Measurements from ENCODE around the gene CTNNA2. TPM values are rescaled to one million over a fixed set of nuclear protein-coding genes. Genes with fewer than 3 reads are reported as not detected.

The CTNNA2 gene
- total RNA-seq, 4 donors from 2014 or later: 0.40 to 1.7 (median 1.5) TPM; not detected in 1

DNA sequence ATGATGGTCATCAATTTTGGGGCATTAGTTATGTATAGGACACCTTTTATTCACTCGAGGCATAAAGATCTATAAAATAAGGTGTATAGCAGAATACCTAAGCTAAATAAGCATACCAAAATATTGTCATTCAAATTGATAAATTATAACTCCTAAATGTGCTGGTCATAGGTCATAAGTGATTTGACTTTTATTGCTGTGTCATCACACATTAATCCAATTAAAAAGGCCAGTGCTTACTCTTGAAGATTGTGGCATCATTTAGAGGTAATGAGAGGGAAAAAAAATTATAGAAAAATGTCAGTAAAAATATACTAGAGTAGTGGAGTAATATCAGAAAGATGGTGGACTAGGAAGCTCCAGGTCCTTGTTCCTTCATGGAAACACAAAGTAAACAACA lies 1138.6 kb downstream of the CTNNA2 start:
- Histone ChIP-seq H3K4me3 (no peak overlapping the region), H3K4me1 (no peaks in the 10 kb centered on the region), H3K27ac (no peak overlapping the region), H3K9me3 (peaks cover 3 to 15% of the 10 kb centered on the region in 2 donors), H3K36me3 (no peaks in the 10 kb centered on the region), H3K27me3 (no peaks in the 10 kb centered on the region)
- intact Hi-C loops (cut with DNase I; ENCODE audit: low total_unique reads): no loop called here
- TF ChIP-seq, protein P1, sequence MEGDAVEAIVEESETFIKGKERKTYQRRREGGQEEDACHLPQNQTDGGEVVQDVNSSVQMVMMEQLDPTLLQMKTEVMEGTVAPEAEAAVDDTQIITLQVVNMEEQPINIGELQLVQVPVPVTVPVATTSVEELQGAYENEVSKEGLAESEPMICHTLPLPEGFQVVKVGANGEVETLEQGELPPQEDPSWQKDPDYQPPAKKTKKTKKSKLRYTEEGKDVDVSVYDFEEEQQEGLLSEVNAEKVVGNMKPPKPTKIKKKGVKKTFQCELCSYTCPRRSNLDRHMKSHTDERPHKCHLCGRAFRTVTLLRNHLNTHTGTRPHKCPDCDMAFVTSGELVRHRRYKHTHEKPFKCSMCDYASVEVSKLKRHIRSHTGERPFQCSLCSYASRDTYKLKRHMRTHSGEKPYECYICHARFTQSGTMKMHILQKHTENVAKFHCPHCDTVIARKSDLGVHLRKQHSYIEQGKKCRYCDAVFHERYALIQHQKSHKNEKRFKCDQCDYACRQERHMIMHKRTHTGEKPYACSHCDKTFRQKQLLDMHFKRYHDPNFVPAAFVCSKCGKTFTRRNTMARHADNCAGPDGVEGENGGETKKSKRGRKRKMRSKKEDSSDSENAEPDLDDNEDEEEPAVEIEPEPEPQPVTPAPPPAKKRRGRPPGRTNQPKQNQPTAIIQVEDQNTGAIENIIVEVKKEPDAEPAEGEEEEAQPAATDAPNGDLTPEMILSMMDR (IDR thresholded peaks at IDR 0.05): no peak
- TF ChIP-seq POLR2AphosphoS5 (IDR thresholded peaks at IDR 0.05) (no peak), EP300 (IDR thresholded peaks at IDR 0.05; ENCODE audit: low read depth) (no peak), POLR2A (IDR thresholded peaks at IDR 0.05) (no peak)
- in situ Hi-C loops (cut with MboI; ENCODE audit: low pct_ligation_motif_present in 1 of 4, low pct_unique_long_range_greater_than_20kb in 1 of 4, low sequenced_read_pairs in 3 of 4): no loop called here
- no peak for DNase-seq
- WGBS, 2 donors (ENCODE audit: low coverage in 1 of 2): 75 to 80% methylated on average over 1 of the region's 1 CpG

- intact Hi-C loops (cut with DNase I; ENCODE audit: low total_unique reads): no loop called here
- no peak overlapping the region for H3K27ac ChIP-seq
- TF ChIP-seq EP300 (IDR thresholded peaks at IDR 0.05; ENCODE audit: low read depth): no peak
- no peak for TF ChIP-seq POLR2AphosphoS5 (IDR thresholded peaks at IDR 0.05)
- TF ChIP-seq, protein P1 (IDR thresholded peaks at IDR 0.05): no peak
- TF ChIP-seq POLR2A (IDR thresholded peaks at IDR 0.05): no peak
- no peaks in the 10 kb centered on the region for H3K4me1 ChIP-seq
- H3K27me3 ChIP-seq: no peaks in the 10 kb centered on the region
- no peak overlapping the region for H3K4me3 ChIP-seq
- H3K9me3 ChIP-seq: peaks cover 3 to 15% of the 10 kb centered on the region in 2 donors
- no peak for DNase-seq
- no peaks in the 10 kb centered on the region for H3K36me3 ChIP-seq
- in situ Hi-C loops (cut with MboI; ENCODE audit: low pct_ligation_motif_present in 1 of 4, low pct_unique_long_range_greater_than_20kb in 1 of 4, low sequenced_read_pairs in 3 of 4): no loop called here
- 80 to 95% methylated on average over 1 of the region's 1 CpG for WGBS, 2 donors (ENCODE audit: low coverage in 1 of 2)
Measured at GRCh38 chr2:80655265-80655664, 1142.4 kb downstream of the CTNNA2 start.

DNA sequence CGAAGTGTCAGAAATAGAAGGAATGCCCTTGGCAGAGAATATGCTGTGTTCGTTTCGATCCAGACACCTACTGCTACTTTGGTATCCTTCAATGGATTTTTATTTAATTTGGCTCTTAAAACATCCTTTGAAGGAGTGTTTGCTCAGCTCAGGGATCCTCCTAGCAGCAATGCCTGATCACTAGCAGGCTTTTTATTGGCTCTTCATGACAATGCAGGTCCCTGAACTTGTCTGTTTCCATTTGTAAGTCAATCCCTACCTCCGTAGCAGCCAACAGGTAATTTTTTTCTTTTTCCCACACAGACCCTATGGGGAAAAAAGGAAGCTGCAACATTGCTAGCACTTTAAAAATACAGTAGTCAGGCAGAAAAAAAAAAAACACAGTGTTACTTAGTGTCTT lies 1157.9 kb downstream of the CTNNA2 start:
- TF ChIP-seq EP300 (IDR thresholded peaks at IDR 0.05; ENCODE audit: low read depth) (no peak), POLR2A (IDR thresholded peaks at IDR 0.05) (no peak), POLR2AphosphoS5 (IDR thresholded peaks at IDR 0.05) (no peak)
- TF ChIP-seq, protein P1 (IDR thresholded peaks at IDR 0.05): no peak
- Histone ChIP-seq H3K9me3 (no peaks in the 10 kb centered on the region), H3K27ac (no peak overlapping the region), H3K4me1 (no peaks in the 10 kb centered on the region), H3K4me3 (no peak overlapping the region), H3K36me3 (no peaks in the 10 kb centered on the region), H3K27me3 (no peaks in the 10 kb centered on the region)
- 22 to 47% methylated on average over 4 of the region's 4 CpGs for WGBS, 2 donors (ENCODE audit: low coverage in 1 of 2)
- intact Hi-C loops (cut with DNase I; ENCODE audit: low total_unique reads) (no loop called here), in situ Hi-C loops (cut with MboI; ENCODE audit: low pct_ligation_motif_present in 1 of 4, low pct_unique_long_range_greater_than_20kb in 1 of 4, low sequenced_read_pairs in 3 of 4) (no loop called here)
- no peak for DNase-seq

DNA sequence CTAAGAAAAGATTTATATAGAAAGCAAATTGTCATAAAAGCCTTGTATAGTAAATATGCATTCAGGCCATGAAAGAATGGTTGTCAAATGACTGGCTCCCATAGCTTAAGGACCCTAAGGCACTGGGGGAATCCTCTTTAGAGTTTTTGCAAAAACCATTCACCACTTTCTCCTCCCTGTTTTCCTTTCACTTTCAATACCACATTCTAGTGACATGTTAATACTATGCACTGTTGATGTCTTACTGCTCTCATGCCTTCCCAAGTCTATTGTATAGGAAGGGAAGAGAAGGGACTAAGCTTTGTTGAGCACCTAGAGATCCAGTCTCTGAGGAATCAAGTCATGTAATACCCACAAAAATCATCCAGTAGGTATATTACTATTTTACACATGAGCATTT lies 1174.7 kb downstream of the CTNNA2 start:
- Histone ChIP-seq H3K9me3 (no peaks in the 10 kb centered on the region), H3K27ac (no peak overlapping the region), H3K27me3 (no peaks in the 10 kb centered on the region), H3K4me3 (no peak overlapping the region), H3K4me1 (no peaks in the 10 kb centered on the region), H3K36me3 (no peaks in the 10 kb centered on the region)
- intact Hi-C loops (cut with DNase I; ENCODE audit: low total_unique reads) (no loop called here), in situ Hi-C loops (cut with MboI; ENCODE audit: low pct_ligation_motif_present in 1 of 4, low pct_unique_long_range_greater_than_20kb in 1 of 4, low sequenced_read_pairs in 3 of 4) (no loop called here)
- no peak for TF ChIP-seq EP300 (IDR thresholded peaks at IDR 0.05; ENCODE audit: low read depth)
- TF ChIP-seq, protein P1 (IDR thresholded peaks at IDR 0.05): no peak
- TF ChIP-seq POLR2A (IDR thresholded peaks at IDR 0.05): no peak
- no peak for TF ChIP-seq POLR2AphosphoS5 (IDR thresholded peaks at IDR 0.05)
- no peak for DNase-seq

Measured in transverse colon (tissue), 4 donors.